Neutrophil (primary cell): ENCODE data around the gene HPS1.

ENCODE experiments used
- H3K27ac ChIP-seq: fragments of 200-600 bp; sonication (generic); 2 replicates; pipeline ENCODE4 v1.5.1; 2016; ENCODE audit warnings: mild to moderate bottlenecking, moderate library complexity
- H3K27me3 ChIP-seq: fragments of 200-600 bp; sonication (generic); 2 replicates; pipeline ENCODE4 v1.6.0; 2016; ENCODE audit warnings: mild to moderate bottlenecking
- H3K36me3 ChIP-seq: fragments of 200-600 bp; sonication (generic); 2 replicates; pipeline ENCODE4 v1.5.1; 2017
- H3K4me1 ChIP-seq, 2 experiments: fragments of 200-600 bp in 1 of 2; sonication (generic) in 1 of 2; 1 replicate in 1 of 2; 2 replicates in 1 of 2; pipeline versions ENCODE4 v1.5.1 to v1.6.1; 2013 to 2016; ENCODE audit warnings: low read depth in 1 of 2, low read length in 1 of 2, mild to moderate bottlenecking in 1 of 2, moderate library complexity in 1 of 2; ENCODE audit not compliant: control insufficient read depth in 1 of 2, insufficient read depth in 1 of 2
- H3K4me3 ChIP-seq, 2 experiments: fragments of 200-600 bp in 1 of 2; sonication (generic) in 1 of 2; 1 replicate in 1 of 2; 2 replicates in 1 of 2; pipeline ENCODE4 v1.5.1; 2013 to 2016; ENCODE audit warnings: low read depth in 1 of 2, low read length in 1 of 2, mild to moderate bottlenecking in 1 of 2, moderate library complexity in 1 of 2
- H3K9me3 ChIP-seq: fragments of 200-600 bp; sonication (generic); 2 replicates; pipeline ENCODE4 v1.5.1; 2016
- TF ChIP-seq, protein P1 (sequence below): fragments of 200-600 bp; sonication (generic); IDR thresholded peaks from 2 replicates; pipeline ENCODE4 v1.5.1; 2016; ENCODE audit warnings: antibody characterized with exemption

HPS1 gene

DNA sequence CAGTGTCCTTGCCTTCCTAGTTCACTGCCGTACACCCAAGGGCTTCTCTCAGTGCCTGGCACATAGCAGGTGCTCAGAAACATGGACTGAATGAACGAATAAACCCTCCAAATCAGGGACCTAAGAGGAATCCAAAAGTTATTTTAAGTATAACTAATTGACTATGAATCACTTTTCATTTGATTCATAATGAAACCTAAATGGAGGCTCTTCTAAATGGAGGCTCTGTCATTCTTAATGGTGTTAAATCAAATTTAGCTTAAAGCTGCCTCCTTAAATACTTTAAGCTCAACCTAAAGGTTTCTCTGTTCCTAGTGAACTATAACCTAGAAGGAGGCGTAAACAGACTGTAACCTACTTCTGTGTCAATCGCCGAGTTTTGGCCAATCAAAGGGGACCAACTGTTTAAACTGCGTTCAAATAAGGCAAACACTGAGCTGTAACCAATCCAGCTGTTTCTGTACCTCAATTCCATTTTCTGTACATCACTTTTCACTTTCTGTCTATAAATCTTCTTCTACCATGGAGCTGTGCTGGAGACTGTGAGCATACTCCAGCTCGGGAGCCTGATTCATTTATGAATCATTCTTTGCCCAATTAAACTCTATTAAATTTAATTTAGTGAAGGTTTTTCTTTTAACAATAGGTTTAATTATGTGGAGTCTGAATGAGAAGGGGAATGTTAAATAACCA, 42.8 kb downstream of the HPS1 start:
- Histone ChIP-seq H3K27me3 (no peaks in the 10 kb centered on the region), H3K27ac (no peak overlapping the region), H3K9me3 (no peaks in the 10 kb centered on the region), H3K4me1 (no peaks in the 10 kb centered on the region), H3K36me3 (no peaks in the 10 kb centered on the region), H3K4me3 (no peak overlapping the region)
- TF ChIP-seq, protein P1, sequence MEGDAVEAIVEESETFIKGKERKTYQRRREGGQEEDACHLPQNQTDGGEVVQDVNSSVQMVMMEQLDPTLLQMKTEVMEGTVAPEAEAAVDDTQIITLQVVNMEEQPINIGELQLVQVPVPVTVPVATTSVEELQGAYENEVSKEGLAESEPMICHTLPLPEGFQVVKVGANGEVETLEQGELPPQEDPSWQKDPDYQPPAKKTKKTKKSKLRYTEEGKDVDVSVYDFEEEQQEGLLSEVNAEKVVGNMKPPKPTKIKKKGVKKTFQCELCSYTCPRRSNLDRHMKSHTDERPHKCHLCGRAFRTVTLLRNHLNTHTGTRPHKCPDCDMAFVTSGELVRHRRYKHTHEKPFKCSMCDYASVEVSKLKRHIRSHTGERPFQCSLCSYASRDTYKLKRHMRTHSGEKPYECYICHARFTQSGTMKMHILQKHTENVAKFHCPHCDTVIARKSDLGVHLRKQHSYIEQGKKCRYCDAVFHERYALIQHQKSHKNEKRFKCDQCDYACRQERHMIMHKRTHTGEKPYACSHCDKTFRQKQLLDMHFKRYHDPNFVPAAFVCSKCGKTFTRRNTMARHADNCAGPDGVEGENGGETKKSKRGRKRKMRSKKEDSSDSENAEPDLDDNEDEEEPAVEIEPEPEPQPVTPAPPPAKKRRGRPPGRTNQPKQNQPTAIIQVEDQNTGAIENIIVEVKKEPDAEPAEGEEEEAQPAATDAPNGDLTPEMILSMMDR, result no peak

DNA sequence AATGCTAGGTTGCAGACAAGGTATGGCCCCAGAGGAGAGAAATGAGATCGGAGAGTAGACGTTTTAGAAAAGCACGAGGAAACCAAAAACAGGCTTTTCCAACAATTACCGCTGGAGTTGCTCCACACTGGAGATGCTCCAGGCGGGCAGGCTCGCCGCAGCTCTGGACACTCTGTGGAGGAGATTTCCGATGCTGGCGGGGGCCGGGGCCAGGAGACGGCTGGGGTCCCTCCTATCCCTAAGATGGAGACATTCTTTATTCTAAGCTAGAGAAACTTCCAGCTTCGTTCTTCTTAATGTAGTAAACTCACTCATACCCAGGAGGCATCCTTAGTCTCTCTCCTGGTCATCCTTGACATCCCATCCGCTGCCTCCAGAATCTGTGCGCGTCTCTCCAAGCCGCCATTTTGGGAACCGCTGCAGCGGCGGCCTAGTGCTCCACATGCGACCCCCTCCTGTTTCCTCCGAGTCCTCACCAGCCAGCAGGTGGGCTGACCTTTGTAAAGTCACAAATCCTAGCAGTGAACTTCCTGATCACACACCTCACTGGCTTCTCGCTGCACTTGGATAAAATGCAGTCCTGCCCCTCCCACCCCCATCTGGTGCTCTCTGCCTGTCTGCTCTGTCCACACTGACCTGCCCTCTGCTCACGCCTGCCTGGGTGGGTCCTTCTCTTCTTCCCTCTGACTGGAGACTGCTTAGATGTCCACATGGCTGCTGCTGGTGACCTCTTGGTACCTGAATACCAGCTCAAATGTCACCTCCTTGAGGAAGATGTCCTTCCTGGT, 43.6 kb downstream of the HPS1 start:
- Histone ChIP-seq H3K27ac (no peak overlapping the region), H3K36me3 (no peaks in the 10 kb centered on the region), H3K27me3 (no peaks in the 10 kb centered on the region), H3K4me1 (no peaks in the 10 kb centered on the region), H3K4me3 (no peak overlapping the region), H3K9me3 (no peaks in the 10 kb centered on the region)
- TF ChIP-seq, protein P1, result no peak

DNA sequence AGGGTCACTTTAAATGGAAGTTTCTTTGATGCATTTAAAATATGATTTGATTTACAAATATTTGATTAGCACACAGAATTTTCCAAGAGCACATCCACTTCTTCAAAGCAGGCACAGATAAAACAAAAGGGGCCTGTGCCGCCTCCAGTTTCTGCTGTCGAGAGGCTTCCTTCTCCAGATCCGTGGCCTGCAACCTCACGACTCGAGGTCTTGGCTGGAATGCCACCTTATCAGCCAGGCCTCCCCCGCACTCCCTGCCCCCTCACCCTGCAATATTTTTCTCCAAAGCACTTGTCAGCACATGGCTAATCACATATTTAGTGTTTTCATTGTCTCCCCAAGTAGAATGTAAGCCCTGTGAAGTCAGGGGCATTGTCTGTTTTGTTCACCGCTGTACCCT, 44.3 kb downstream of the HPS1 start:
- H3K27ac ChIP-seq, result no peak overlapping the region
- H3K36me3 ChIP-seq, result no peaks in the 10 kb centered on the region
- TF ChIP-seq, protein P1, result no peak
- H3K4me1 ChIP-seq, result no peaks in the 10 kb centered on the region
- no peak overlapping the region for H3K4me3 ChIP-seq
- H3K9me3 ChIP-seq, result no peaks in the 10 kb centered on the region
- no peaks in the 10 kb centered on the region for H3K27me3 ChIP-seq

DNA sequence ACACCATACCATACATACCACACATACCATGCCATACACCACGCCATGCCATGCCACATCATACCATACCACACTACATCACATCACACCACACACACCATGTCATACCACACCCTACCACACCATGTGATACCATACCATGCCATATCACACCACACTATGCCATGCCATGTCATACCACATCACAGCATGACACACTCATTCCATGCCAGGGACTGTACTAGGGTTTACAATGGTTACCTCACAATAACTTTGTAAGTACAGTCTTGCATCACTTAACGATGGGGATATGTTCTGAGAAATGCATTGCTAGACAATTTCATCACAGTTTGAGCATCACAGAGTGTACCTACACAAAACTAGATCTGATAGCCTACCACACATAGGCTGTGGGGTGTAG, 46.3 kb downstream of the HPS1 start:
- Histone ChIP-seq H3K4me1 (no peaks in the 10 kb centered on the region), H3K9me3 (no peaks in the 10 kb centered on the region), H3K36me3 (no peaks in the 10 kb centered on the region), H3K4me3 (no peak overlapping the region), H3K27me3 (no peaks in the 10 kb centered on the region), H3K27ac (no peak overlapping the region)
- TF ChIP-seq, protein P1, result no peak

- TF ChIP-seq, protein P1, result no peak
Observed at GRCh38 chr10:98399784-98400183, 47.0 kb downstream of the HPS1 start.

More at GRCh38 chr10:98399784-98400183, 47.0 kb downstream of the HPS1 start:
- H3K36me3 ChIP-seq, result no peaks in the 10 kb centered on the region
- no peaks in the 10 kb centered on the region for H3K4me1 ChIP-seq
- no peaks in the 10 kb centered on the region for H3K9me3 ChIP-seq
- H3K4me3 ChIP-seq, result no peak overlapping the region
- H3K27ac ChIP-seq, result no peak overlapping the region
- no peaks in the 10 kb centered on the region for H3K27me3 ChIP-seq
